ENCODE measurements around the gene LILRB2.

GRCh38 chr19:54279406-54279962 lies 1.4 kb downstream of the LILRB2 start:
- TF ChIP-seq, protein P1, sequence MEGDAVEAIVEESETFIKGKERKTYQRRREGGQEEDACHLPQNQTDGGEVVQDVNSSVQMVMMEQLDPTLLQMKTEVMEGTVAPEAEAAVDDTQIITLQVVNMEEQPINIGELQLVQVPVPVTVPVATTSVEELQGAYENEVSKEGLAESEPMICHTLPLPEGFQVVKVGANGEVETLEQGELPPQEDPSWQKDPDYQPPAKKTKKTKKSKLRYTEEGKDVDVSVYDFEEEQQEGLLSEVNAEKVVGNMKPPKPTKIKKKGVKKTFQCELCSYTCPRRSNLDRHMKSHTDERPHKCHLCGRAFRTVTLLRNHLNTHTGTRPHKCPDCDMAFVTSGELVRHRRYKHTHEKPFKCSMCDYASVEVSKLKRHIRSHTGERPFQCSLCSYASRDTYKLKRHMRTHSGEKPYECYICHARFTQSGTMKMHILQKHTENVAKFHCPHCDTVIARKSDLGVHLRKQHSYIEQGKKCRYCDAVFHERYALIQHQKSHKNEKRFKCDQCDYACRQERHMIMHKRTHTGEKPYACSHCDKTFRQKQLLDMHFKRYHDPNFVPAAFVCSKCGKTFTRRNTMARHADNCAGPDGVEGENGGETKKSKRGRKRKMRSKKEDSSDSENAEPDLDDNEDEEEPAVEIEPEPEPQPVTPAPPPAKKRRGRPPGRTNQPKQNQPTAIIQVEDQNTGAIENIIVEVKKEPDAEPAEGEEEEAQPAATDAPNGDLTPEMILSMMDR (conservative IDR thresholded peaks at IDR 0.05; ENCODE audit: low read depth in 2 of 2): no peak
- TF ChIP-seq JUNB (IDR thresholded peaks at IDR 0.05; ENCODE audit: unreplicated experiment): no peak
- no peak for TF ChIP-seq EZH2 (IDR thresholded peaks at IDR 0.05; ENCODE audit: low read depth, unreplicated experiment)
- TF ChIP-seq EZH2phosphoT487 (IDR thresholded peaks at IDR 0.05; ENCODE audit: unreplicated experiment): no peak

All from GM23338 (cell line).